IMR-90 (cell line): Measurements from ENCODE around the gene ANKH. TPM values are rescaled to one million over a fixed set of nuclear protein-coding genes. Genes with fewer than 3 reads are reported as not detected.

ENCODE experiments used
- ATAC-seq: fragments of 200-7000 bp; cut with Tn5 transposase; 2 replicates; pipeline ENCODE4 v1.9.1; 2020; ENCODE audit warnings: low read depth, mild to moderate bottlenecking, moderate library complexity
- BruUV-seq: library from RNA; stranded (reverse); fragments of 400-500 nt; replicated peaks from 2 replicates; lab custom pipeline; 2021; lab: Mats Ljungman, UMichigan
- CTCF ChIA-PET: fragments of 300-600 bp; formaldehyde crosslinking; extraction: SDS; loops from one replicate; lab custom pipeline; 2021; ENCODE audit warnings: antibody characterized with exemption; lab: Yijun Ruan, JAX
- POLR2A ChIA-PET: fragments of 300-600 bp; sonication (Branson Sonifier 250); formaldehyde crosslinking; loops from one replicate; lab custom pipeline; 2022; ENCODE audit warnings: antibody characterized with exemption; ENCODE audit not compliant: unreplicated experiment; lab: Charles Lee
- DNase-seq: peaks from one replicate; pipeline ENCODE4 v3.0.0; 2013
- H2AFZ ChIP-seq: replicated peaks from 2 replicates; pipeline ENCODE3; 2013; ENCODE audit warnings: low read length, mild to moderate bottlenecking; ENCODE audit not compliant: poor library complexity
- H2AK5ac ChIP-seq: 2 replicates; pipeline ENCODE4 v1.6.1; 2013; ENCODE audit warnings: low read depth, low read length, inconsistent platforms
- H2AK9ac ChIP-seq: replicated peaks from 2 replicates; pipeline ENCODE3; 2013; ENCODE audit warnings: mild to moderate bottlenecking, low read depth, low read length, moderate library complexity; ENCODE audit not compliant: poor library complexity
- H2BK120ac ChIP-seq: 2 replicates; pipeline ENCODE4 v1.6.1; 2013; ENCODE audit warnings: low read depth, low read length, inconsistent platforms
- H2BK15ac ChIP-seq: 3 replicates; pipeline ENCODE4 v1.6.1; 2013; ENCODE audit warnings: low read depth, low read length, inconsistent platforms
- H2BK20ac ChIP-seq: 2 replicates; pipeline ENCODE4 v1.6.1; 2013; ENCODE audit warnings: low read depth, mild to moderate bottlenecking, inconsistent platforms, low read length, moderate library complexity
- H2BK5ac ChIP-seq: 2 replicates; pipeline ENCODE4 v1.6.1; 2013; ENCODE audit warnings: mild to moderate bottlenecking, low read depth, low read length, inconsistent platforms; ENCODE audit not compliant: poor library complexity, severe bottlenecking
- H3K14ac ChIP-seq: replicated peaks from 2 replicates; pipeline ENCODE4 v1.6.1; 2013; ENCODE audit warnings: low read depth, low read length, inconsistent platforms
- H3K18ac ChIP-seq: 2 replicates; pipeline ENCODE4 v1.6.1; 2013; ENCODE audit warnings: low read depth, low read length, control low read depth
- H3K23ac ChIP-seq: 2 replicates; pipeline ENCODE4 v1.6.1; 2013; ENCODE audit warnings: low read depth, low read length, inconsistent platforms
- H3K27ac ChIP-seq: 2 replicates; pipeline ENCODE4 v1.5.1; 2013; ENCODE audit warnings: mild to moderate bottlenecking, control low read depth, low read length; ENCODE audit not compliant: insufficient read depth
- H3K27me3 ChIP-seq: 2 replicates; pipeline ENCODE4 v1.6.1; 2013; ENCODE audit warnings: low read length; ENCODE audit not compliant: control insufficient read depth, insufficient read depth
- H3K36me3 ChIP-seq: 2 replicates; pipeline ENCODE4 v1.6.1; 2013; ENCODE audit warnings: low read length, mixed read lengths; ENCODE audit not compliant: control insufficient read depth, insufficient read depth
- H3K4ac ChIP-seq: 2 replicates; pipeline ENCODE4 v1.6.1; 2013; ENCODE audit warnings: low read depth, low read length, inconsistent platforms
- H3K4me1 ChIP-seq: 2 replicates; pipeline ENCODE4 v1.6.1; 2013; ENCODE audit warnings: low read length, mixed read lengths; ENCODE audit not compliant: control insufficient read depth, insufficient read depth
- H3K4me2 ChIP-seq: 2 replicates; pipeline ENCODE4 v1.6.1; 2013; ENCODE audit warnings: low read depth, mild to moderate bottlenecking, control low read depth, low read length, moderate library complexity
- H3K4me3 ChIP-seq: 2 replicates; pipeline ENCODE4 v1.5.1; 2013; ENCODE audit warnings: low read depth, mild to moderate bottlenecking, control low read depth, low read length, moderate library complexity; ENCODE audit not compliant: insufficient read depth
- H3K56ac ChIP-seq: 2 replicates; pipeline ENCODE4 v1.6.1; 2013; ENCODE audit warnings: low read length, inconsistent platforms; ENCODE audit not compliant: insufficient read depth; ENCODE audit errors: extremely low read depth
- H3K79me1 ChIP-seq, 2 experiments: 2 replicates each; pipeline ENCODE4 v1.6.1; 2013; ENCODE audit warnings: low read length in 2 of 2, inconsistent platforms in 1 of 2, low read depth in 1 of 2
- H3K9ac ChIP-seq: 2 replicates; pipeline ENCODE4 v1.6.1; 2013; ENCODE audit warnings: low read depth, low read length, control low read depth
- H3K9me1 ChIP-seq: 2 replicates; pipeline ENCODE4 v1.6.1; 2013; ENCODE audit warnings: low read length, inconsistent platforms; ENCODE audit not compliant: insufficient read depth
- H3K9me3 ChIP-seq: 2 replicates; pipeline ENCODE4 v1.6.1; 2013; ENCODE audit warnings: low read length; ENCODE audit not compliant: control insufficient read depth, insufficient read depth
- H4K20me1 ChIP-seq: 2 replicates; pipeline ENCODE4 v1.6.1; 2013; ENCODE audit warnings: low read length, inconsistent platforms; ENCODE audit not compliant: insufficient read depth
- H4K5ac ChIP-seq: 2 replicates; pipeline ENCODE4 v1.6.1; 2013; ENCODE audit warnings: mild to moderate bottlenecking, low read depth, low read length, control low read depth
- H4K8ac ChIP-seq, 2 experiments: 2 replicates each; pipeline ENCODE4 v1.6.1; 2013; ENCODE audit warnings: low read depth in 2 of 2, low read length in 2 of 2, control low read depth in 1 of 2, inconsistent platforms in 1 of 2
- H4K91ac ChIP-seq: 2 replicates; pipeline ENCODE4 v1.6.1; 2013; ENCODE audit warnings: low read depth, low read length, inconsistent platforms; ENCODE audit not compliant: insufficient read depth
- BHLHE40 ChIP-seq: fragments of 150-350 bp; IDR thresholded peaks from 2 replicates; pipeline ENCODE4 v1.6.1; 2016; ENCODE audit warnings: mild to moderate bottlenecking, low read depth, low read length
- CEBPB ChIP-seq: IDR thresholded peaks from 2 replicates; pipeline ENCODE4 v1.6.1; 2012; ENCODE audit warnings: low read depth, low read length, improper control_type of control experiment
- CHD1 ChIP-seq: IDR thresholded peaks from 2 replicates; pipeline ENCODE4 v1.6.1; 2012; ENCODE audit warnings: low read depth, low read length, improper control_type of control experiment
- FOS ChIP-seq: fragments of 150-350 bp; IDR thresholded peaks from 2 replicates; pipeline ENCODE4 v1.6.1; 2016; ENCODE audit warnings: low read depth, low read length
- MAFK ChIP-seq: IDR thresholded peaks from 2 replicates; pipeline ENCODE4 v1.6.1; 2012; ENCODE audit warnings: low read depth, low read length, improper control_type of control experiment
- MAZ ChIP-seq: IDR thresholded peaks from 2 replicates; pipeline ENCODE4 v1.6.1; 2012; ENCODE audit warnings: low read depth, mild to moderate bottlenecking, low read length, improper control_type of control experiment, moderate library complexity, borderline replicate concordance
- MXI1 ChIP-seq: IDR thresholded peaks from 2 replicates; pipeline ENCODE4 v1.6.1; 2012; ENCODE audit warnings: low read depth, mild to moderate bottlenecking, low read length, moderate library complexity, borderline replicate concordance
- NFE2L2 ChIP-seq: fragments of 150-350 bp; IDR thresholded peaks from 2 replicates; pipeline ENCODE4 v1.6.1; 2016; ENCODE audit warnings: low read depth, mild to moderate bottlenecking, low read length
- POLR2A ChIP-seq: IDR thresholded peaks from 2 replicates; pipeline ENCODE4 v1.6.1; 2012; ENCODE audit warnings: mild to moderate bottlenecking, low read depth, low read length
- RAD21 ChIP-seq: IDR thresholded peaks from 2 replicates; pipeline ENCODE4 v1.6.1; 2012; ENCODE audit warnings: low read length, improper control_type of control experiment
- RCOR1 ChIP-seq: IDR thresholded peaks from 2 replicates; pipeline ENCODE4 v1.6.1; 2012; ENCODE audit warnings: mild to moderate bottlenecking, low read length, improper control_type of control experiment; ENCODE audit not compliant: insufficient replicate concordance
- RFX5 ChIP-seq: IDR thresholded peaks from 2 replicates; pipeline ENCODE4 v1.8.0; 2012; ENCODE audit warnings: low read depth, mild to moderate bottlenecking, low read length, moderate library complexity
- SMC3 ChIP-seq: fragments of 150-350 bp; IDR thresholded peaks from 2 replicates; pipeline ENCODE4 v1.6.1; 2016; ENCODE audit warnings: low read depth, mild to moderate bottlenecking, antibody characterized with exemption, low read length, moderate library complexity
- USF2 ChIP-seq: fragments of 150-350 bp; IDR thresholded peaks from 2 replicates; pipeline ENCODE4 v1.6.1; 2017; ENCODE audit warnings: mild to moderate bottlenecking, antibody characterized with exemption, low read length, low read depth
- WGBS, 2 experiments: methylation state at CpG; one replicate each; pipeline versions ENCODE4 v1.1.5 to v1.1.7; 2013; ENCODE audit warnings: missing lambda C conversion rate in 2 of 2; ENCODE audit not compliant: insufficient read length in 1 of 2; ENCODE audit errors: extremely low coverage in 2 of 2; 5-methylcytosine and 5-hydroxymethylcytosine counted together
- dilution Hi-C: fragments of 300-500 bp; cut with HindIII; formaldehyde crosslinking; loops from one replicate; pipeline ENCODE4 v1.14.3; 2018; ENCODE audit warnings: low sequenced_read_pairs; ENCODE audit not compliant: unreplicated experiment
- in situ Hi-C: fragments of 300-500 bp; cut with MboI; formaldehyde crosslinking; loops from 3 replicates; pipeline ENCODE4 v1.14.3; 2019; ENCODE audit warnings: low sequenced_read_pairs, inconsistent platforms, mixed read lengths
- intact Hi-C: fragments of 100-400 bp; cut with micrococcal nuclease; formaldehyde crosslinking; loops from 2 replicates; pipeline ENCODE4 v1.10.0; 2022
- polyA plus RNA-seq, 3 experiments: library from polyadenylated mRNA; depleted of rRNA; stranded (reverse); fragments of >200 nt; gene quantifications; 2 replicates each; pipeline ENCODE4 v1.2.3, GENCODE V29; 2012; ENCODE audit warnings: low replicate concordance in 1 of 3
- total RNA-seq: library from RNA; depleted of rRNA; stranded (reverse); fragments of >200 nt; gene quantifications from 2 replicates; pipeline ENCODE4 v1.2.3, GENCODE V29; 2012
- TF ChIP-seq, protein P1 (sequence below): fragments of 150-350 bp; IDR thresholded peaks from 2 replicates; pipeline ENCODE4 v1.6.1; 2016; ENCODE audit warnings: low read depth, mild to moderate bottlenecking, low read length, moderate library complexity, borderline replicate concordance
- TF ChIP-seq, protein P2 (sequence below): conservative IDR thresholded peaks from 2 replicates; pipeline ENCODE4 v1.5.1; 2012; ENCODE audit warnings: mild to moderate bottlenecking, low read depth, low read length, improper control_type of control experiment

The ANKH gene
- total and polyA plus RNA-seq, 2 of the 4 experiments (the other 2 are of a cell fraction) = 5.2 to 17.2 TPM

GRCh38 chr5:14894748-14895147, 23.2 kb upstream of the ANKH start:
- BruUV-seq = no TSS peak
- no peaks in the 10 kb centered on the region for H3K4me1 ChIP-seq
- no peak overlapping the region for H2BK120ac ChIP-seq
- no peak overlapping the region for H3K23ac ChIP-seq
- ChIA-PET CTCF (interaction anchor here (0.7 kb wide), 1 partner anchor 31 kb away, joined by 3 read pairs; no protein-coding TSS in a partner anchor), POLR2A (no interaction called here)
- no peak overlapping the region for H2AK5ac ChIP-seq
- H3K79me1 ChIP-seq = no peaks in the 10 kb centered on the region
- H2BK20ac ChIP-seq = no peak overlapping the region
- no peak overlapping the region for H3K56ac ChIP-seq
- H4K8ac ChIP-seq = no peak overlapping the region
- H2BK15ac ChIP-seq = no peak overlapping the region
- dilution Hi-C loops = no loop called here
- H3K9ac ChIP-seq = no peak overlapping the region
- H3K18ac ChIP-seq = no peak overlapping the region
- no peak overlapping the region for H3K4ac ChIP-seq
- no peak overlapping the region for H3K4me2 ChIP-seq
- no peak overlapping the region for H3K4me3 ChIP-seq
- peaks cover 10% of the 10 kb centered on the region for H3K27me3 ChIP-seq
- TF ChIP-seq RFX5 (no peak), MXI1 (no peak), RCOR1 (no peak), CEBPB (no peak), CHD1 (no peak), USF2 (no peak), MAFK (no peak), NFE2L2 (no peak), POLR2A (no peak), MAZ (no peak), FOS (no peak), RAD21 (no peak), SMC3 (no peak), BHLHE40 (no peak)
- TF ChIP-seq, protein P1, sequence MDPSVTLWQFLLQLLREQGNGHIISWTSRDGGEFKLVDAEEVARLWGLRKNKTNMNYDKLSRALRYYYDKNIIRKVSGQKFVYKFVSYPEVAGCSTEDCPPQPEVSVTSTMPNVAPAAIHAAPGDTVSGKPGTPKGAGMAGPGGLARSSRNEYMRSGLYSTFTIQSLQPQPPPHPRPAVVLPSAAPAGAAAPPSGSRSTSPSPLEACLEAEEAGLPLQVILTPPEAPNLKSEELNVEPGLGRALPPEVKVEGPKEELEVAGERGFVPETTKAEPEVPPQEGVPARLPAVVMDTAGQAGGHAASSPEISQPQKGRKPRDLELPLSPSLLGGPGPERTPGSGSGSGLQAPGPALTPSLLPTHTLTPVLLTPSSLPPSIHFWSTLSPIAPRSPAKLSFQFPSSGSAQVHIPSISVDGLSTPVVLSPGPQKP = no peak
- TF ChIP-seq, protein P2, sequence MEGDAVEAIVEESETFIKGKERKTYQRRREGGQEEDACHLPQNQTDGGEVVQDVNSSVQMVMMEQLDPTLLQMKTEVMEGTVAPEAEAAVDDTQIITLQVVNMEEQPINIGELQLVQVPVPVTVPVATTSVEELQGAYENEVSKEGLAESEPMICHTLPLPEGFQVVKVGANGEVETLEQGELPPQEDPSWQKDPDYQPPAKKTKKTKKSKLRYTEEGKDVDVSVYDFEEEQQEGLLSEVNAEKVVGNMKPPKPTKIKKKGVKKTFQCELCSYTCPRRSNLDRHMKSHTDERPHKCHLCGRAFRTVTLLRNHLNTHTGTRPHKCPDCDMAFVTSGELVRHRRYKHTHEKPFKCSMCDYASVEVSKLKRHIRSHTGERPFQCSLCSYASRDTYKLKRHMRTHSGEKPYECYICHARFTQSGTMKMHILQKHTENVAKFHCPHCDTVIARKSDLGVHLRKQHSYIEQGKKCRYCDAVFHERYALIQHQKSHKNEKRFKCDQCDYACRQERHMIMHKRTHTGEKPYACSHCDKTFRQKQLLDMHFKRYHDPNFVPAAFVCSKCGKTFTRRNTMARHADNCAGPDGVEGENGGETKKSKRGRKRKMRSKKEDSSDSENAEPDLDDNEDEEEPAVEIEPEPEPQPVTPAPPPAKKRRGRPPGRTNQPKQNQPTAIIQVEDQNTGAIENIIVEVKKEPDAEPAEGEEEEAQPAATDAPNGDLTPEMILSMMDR = no peak
- in situ Hi-C loops = no loop called here
- ATAC-seq (no peak), DNase-seq (no peak)
- no peak overlapping the region for H3K14ac ChIP-seq
- H2AK9ac ChIP-seq = no peak overlapping the region
- no peak overlapping the region for H2AFZ ChIP-seq
- WGBS, 2 experiments = no CpG with 5 or more reads among the region's 3 CpGs
- H3K9me3 ChIP-seq = no peaks in the 10 kb centered on the region
- no peaks in the 10 kb centered on the region for H4K20me1 ChIP-seq
- no peaks in the 10 kb centered on the region for H3K9me1 ChIP-seq
- no peak overlapping the region for H4K5ac ChIP-seq
- H3K36me3 ChIP-seq = no peaks in the 10 kb centered on the region
- H2BK5ac ChIP-seq = no peak overlapping the region
- H4K91ac ChIP-seq = no peak overlapping the region
- no peak overlapping the region for H3K27ac ChIP-seq
- intact Hi-C loops = no loop called here
